CD4-positive, alpha-beta T cell treated with Interleukin-15 for 4 hours (primary cell): ENCODE data around the gene SLC17A2.
"Not testable (repeated sequence)": the region's sequence is repeated elsewhere in the genome, so short reads cannot be mapped to it uniquely, and the experiment has no call there.

Experiments used
- DNase-seq: peaks from one replicate; pipeline ENCODE4 v3.0.0-alpha.2; 2020; ENCODE audit warnings: low spot score

The SLC17A2 gene

DNA sequence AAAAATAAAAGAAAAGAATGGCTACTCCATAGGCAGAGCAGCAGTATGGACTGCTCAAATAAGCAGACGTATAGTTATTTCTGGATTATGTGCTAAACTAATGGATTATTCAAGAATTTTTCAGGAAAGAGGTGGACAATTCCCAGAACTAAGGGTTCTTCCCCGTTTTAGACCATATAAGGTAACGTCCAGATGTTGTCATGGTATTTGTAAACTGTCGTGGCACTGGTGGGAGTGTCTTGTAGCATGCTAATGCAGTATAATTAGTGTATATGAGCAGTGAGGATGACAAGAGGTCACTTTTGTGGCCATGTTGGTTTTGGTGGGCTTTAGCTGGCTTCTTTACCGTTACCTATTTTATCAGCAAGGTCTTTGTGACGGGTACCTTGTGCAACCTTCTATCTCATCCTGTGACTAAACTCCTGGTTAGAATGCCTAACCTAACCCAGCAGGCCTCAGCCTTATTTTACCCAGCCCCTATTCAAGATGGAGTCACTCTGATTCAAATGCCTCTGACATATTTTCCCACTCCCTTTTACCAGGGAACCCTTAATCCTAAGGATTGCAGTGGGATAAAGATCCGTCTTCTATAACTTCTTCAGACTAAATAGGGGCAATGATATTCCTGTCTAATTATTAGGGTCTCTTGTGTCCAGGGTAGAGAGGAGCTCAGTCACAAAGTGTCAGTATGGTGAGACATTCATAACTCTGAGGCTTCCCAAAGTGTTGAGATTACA lies 21.0 kb upstream of the SLC17A2 start:
- no peak for DNase-seq

GRCh38 chr6:25950297-25950696 lies 19.8 kb upstream of the SLC17A2 start:
- DNase-seq: no peak

DNA sequence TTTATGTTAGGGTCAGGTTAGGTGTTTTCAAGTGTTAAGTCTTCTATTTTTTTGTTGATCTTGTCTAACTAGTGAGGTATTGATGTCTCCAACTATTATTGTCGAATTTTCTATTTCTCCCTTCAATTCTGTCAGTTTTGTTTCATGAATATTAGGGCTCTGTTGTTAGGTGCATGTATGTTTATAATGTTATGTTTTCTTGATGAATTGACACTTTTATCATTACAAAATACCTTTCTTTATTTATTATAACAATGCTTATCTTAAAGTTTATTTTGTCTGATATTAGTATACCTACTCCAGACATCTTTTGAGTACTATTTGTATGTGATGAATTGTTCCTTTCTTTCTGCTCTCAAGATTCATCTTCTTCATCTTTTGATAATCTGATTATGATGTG lies 19.2 kb upstream of the SLC17A2 start:
- DNase-seq: no peak

GRCh38 chr6:25947492-25947891 lies 17.0 kb upstream of the SLC17A2 start:
- DNase-seq: not testable (repeated sequence)

DNA sequence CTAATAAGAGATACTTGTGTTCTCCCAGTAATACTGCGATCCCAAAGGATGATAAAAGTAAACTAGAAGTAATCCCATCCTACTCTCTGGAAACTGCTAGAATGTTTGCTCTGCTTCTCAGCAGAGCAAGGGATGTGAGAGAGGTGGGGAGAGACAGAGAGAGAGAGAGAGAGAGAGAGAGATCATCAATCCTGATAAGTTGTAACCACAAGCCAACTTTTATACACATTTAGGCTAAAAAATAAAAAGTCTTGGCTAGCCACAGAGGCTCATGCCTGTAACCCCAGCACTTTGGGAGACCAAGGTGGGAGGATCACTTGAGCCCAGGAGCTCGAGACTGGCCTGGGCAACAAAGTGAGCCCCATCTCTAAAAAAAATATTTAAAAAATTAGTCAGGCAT lies 16.1 kb upstream of the SLC17A2 start:
- DNase-seq: no peak

DNA sequence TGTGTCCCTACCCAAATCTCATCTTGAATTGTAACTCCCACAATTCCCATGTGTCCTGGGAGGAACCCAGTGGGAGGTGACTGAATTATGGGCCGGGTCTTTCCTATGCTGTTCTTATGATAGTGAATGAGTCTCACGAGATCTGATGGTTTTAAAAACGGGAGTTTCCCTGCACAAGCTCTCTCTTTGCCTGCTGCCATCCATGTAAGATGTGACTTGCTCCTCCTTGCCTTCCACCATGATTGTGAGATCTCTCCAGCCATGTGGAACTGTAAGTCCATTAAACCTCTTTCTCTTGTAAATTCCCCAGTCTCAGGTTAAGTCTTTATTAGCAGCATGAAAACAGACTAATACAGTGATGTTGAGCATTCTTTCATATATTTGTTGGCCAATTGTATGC lies 15.2 kb upstream of the SLC17A2 start:
- DNase-seq: not testable (repeated sequence)

DNA sequence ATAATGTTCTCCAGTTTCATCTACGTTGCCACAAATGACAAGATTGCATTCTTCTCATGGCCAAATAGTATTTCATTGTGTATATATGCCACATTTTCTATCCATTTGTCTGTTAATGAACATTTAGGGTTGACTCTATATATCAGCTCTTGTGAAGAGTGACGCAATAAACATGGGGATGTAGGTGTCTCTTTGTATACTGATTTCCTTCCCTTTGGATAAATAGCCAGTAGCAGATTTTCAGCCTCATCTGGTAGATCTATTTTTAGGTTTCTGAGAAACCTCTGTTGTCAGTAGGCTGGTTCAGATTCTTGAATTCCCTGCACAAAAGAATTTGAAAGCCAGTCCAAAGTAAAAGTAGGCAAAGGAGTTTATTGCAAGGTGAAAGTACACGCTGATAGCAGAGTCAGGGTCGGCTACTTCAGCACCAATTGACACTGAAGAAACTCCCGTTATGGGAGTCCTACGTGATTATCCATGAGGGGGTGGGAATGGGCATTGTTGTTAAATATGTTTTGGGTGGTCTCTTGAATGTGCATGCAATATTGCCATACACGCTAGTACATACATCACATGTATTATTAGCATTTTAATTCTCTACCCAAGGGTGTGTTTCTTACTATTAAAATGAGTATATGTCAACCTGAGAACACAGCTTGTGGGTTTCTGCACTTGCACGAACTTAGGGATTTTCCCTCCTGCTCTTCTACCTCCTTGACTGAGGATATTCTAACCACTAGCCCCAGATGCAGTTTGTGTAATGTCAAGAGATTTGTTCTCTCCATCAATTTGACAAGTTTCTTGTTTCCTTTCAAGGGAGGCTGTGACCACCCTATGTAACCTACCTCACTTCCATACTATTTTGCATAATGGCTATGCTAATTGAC lies 14.4 kb upstream of the SLC17A2 start:
- DNase-seq: no peak

DNA sequence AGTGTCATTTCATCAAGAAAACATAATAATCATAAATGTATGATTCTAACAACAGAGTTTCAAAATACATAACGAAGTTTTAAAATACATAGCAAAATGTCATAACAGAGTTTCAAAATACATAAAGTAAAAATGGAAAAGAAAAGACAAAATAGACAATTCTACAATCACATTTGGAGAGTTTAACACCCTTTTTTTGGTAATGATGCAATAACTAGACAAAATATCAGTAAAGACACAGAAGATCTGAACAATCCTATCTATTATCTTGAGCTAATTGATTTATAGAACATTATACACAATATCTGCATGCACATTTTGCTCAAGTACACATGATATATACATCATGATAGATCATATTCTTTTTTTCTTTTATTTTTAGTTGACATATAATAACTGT lies 13.4 kb upstream of the SLC17A2 start:
- DNase-seq: no peak

DNA sequence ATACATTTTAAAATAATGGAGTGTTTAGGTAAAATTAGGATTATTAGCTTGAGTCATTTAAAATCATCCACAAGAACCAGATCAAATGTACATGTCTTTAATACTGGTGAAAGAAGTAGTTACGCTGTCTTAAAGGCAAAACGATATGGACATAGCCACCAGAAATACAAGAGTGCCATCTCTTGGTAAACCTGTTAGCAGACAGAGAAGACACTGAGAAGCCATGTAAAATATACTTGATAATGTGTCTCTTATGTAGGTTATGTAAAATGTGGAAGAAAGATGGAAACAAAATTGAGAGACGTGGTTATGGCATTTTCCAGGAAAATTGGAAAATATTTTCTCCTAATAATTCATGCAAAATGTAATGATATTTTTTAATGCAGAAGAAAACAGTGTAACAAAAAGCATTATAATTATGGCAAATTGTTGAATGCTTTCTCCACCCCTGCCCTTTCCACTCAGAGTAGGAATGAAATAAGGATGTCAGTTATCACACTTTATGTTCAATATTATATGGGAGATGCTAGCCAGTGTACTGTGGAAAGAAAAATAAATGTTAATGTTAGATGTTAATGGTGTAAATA lies 12.2 kb upstream of the SLC17A2 start:
- peak; percentile 50 for DNase-seq

GRCh38 chr6:25939593-25939992 lies 9.1 kb upstream of the SLC17A2 start:
- no peak for DNase-seq

DNA sequence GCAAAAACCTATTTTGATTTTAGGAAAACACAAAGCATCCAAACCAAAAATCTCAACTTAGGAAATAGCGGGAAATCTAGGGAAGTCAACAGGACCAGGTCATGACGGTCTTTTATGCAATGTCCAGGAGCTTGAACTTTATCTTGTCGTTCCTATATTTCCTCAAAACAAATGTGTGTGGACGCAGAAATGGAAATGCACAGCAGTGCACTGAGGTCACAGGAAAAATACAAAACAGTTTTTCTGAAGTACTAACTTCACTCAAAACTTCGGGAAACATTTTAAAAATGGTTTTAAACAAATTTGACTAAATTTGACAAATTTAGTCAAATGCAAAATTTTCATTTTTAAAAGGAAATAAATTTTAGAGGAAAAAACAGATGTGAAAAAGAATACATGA lies 5.5 kb upstream of the SLC17A2 start:
- no peak for DNase-seq

- DNase-seq: no peak
Observed at GRCh38 chr6:25934735-25935313, 4.3 kb upstream of the SLC17A2 start.

- no peak for DNase-seq
Observed at GRCh38 chr6:25934156-25934555, 3.7 kb upstream of the SLC17A2 start.

- DNase-seq: no peak
Observed at GRCh38 chr6:25931411-25931709, 869 bp upstream of the SLC17A2 start.

GRCh38 chr6:25929785-25930184 lies 706 bp downstream of the SLC17A2 start:
- DNase-seq: not testable (repeated sequence)

DNA sequence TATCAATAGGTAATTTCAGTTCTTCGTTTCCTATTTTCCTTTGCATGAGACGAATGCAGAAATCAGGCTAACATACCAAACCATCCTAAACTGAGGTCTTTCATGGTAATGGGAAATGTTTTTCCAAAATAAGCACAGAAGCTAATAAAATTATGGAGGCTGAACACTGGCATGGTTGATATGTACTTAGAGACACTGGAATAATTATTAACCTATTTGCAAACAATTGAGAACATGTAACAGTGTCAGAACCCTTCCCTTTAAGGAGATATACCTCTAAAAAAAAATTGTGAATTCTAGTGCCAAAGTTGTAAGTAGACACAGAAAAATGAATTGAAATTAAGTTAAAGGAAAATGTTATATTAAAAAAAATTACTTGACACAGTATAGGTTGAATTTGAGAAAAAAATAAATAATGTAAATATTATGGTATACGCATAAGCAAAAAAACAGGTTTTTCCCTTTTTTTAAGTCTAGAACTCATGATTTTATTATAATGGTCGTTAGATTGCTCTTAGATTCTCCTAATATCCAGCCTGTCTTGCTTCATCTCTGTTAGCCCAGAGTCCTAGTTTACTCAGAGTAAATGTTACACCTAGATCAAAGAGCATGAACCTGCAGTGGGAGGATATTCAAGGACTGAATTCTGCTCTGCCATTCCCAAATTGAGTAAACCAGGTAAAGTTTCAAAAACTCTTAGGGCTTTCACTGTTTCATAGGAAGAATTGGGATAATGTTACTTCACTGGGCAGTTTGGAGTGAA lies 1.7 kb downstream of the SLC17A2 start:
- DNase-seq: no peak

DNA sequence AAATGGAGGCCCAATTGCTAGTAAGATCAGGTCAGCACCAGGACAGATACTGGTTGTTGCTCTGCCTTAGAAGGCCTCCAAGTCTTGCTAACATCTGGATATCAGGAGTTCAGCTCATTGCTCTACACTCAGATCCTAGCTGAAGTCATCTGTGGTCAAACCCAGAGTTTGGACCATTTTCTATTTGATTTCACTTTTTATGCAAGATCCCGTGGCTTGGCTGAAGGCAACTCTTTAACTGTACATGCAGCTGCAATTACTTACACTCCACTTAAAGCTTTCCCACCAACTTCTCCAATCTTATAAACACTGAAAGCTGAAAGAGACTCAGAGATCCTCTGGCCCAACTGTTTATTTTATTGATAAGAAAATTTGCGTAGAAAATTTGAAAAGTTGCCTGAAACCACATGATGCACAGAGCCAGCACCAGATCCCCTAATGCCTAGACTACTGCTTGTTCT lies 2.7 kb downstream of the SLC17A2 start:
- DNase-seq: no peak

GRCh38 chr6:25927178-25927577 lies 3.3 kb downstream of the SLC17A2 start:
- DNase-seq: no peak

DNA sequence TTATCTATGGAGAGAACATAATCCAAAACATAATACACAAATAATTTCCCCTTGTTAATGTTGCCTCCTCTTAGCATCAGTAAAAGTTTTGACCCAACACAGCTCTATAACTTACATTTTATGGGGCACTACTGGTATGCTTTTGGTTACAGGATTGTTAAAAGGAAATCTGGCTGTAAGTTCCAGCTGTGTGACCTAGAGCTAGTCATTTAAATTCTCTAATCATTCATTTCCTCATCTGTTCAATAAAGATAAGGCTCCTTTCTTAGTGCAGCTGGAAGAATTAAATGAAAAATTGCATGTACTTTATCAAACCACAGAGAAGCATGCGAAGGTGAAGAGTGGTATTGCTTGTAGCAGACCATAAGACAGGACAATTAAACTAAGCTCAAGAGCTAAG lies 4.6 kb downstream of the SLC17A2 start:
- DNase-seq: no peak

DNA sequence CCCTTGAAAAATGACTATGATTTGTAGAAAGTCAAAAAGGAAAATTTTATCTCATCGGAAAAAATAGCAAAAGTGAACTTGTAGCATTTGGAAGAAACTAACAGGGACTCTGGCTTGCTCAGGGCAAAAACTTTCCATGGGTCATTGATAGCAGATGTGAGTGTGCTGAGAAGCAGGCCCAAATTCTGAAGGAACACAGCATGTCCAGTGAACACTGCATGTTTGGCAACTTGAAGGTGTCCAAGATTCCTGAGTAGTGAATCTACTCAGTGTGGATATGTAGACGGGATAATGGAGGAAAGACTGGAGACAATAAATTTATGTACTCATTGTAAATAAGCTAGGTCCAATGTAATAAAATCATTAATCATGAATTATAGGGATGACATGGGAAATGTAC lies 8.2 kb downstream of the SLC17A2 start:
- DNase-seq: no peak

DNA sequence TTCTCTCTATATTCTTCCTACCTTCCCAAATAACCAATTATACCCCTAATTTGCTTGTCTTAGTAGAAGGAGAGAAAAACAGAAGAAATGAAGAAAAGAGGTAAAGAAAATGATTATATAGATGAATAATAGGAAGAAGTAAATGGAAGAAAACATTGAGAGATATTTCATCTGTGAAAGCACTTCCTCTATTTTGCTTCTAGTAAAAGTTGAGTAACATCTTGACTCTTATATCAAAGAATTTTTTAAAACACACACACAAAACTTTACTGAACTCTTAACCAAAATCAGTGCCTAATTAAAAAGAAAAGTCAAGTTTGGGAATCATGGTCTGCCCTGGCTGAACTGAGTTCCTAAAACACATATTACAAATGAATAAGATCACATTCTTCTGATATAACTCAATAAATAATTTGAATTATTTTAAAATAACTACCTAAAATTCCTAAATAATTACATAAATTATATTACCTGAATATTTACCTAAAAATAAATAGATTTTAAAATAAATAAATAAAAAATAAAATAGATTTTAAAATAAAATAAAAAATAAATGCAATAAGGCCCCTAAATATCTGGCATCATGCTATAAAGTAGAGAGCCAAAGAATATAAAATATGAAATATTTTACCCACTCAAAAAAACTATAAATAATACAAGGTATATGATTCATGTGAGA lies 8.8 kb downstream of the SLC17A2 start:
- no peak for DNase-seq
